ENCODE results near the gene HCRT. TPM values are rescaled to one million over a fixed set of nuclear protein-coding genes. Genes with fewer than 3 reads are reported as not detected.
A peak's percentile ranks its signal among the peaks of the same experiment; 100 is the strongest.

Gene HCRT
- total RNA-seq, 1 donor: not detected

DNA sequence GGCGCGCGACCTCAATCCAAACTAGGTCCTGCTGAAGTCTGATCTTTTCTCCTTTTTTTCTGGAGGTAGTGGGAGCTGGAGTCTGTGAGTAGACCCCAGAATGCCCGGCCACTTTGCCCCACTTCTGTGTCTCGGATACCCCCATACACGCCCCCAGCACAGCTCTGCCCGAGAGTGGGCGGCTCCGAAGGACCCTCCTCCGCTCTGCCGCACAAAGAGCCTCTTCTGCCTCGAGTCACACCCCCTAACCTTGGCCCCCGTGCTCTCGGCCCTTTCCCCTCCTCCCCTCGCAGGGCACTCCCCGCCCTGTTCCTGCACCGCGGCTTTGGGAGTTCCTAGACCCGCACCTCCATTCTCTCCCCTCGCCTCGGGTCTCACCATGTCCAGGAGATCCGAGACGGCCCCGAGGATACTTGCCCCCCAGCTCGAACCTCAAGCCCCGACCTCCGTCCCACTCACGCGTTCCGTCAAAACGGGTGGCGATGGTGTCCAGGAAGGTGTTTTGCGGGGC, 4.8 kb downstream of the HCRT start:
- no peak for DNase-seq (ENCODE audit: insufficient read length, low spot score, missing footprints)
- peak overlapping the region; percentile 63 for H3K4me2 ChIP-seq (ENCODE audit: insufficient read depth, low read length)
- no peaks in the 10 kb centered on the region for H3K36me3 ChIP-seq (ENCODE audit: insufficient read depth, low read length)
- no peaks in the 10 kb centered on the region for H3K9me3 ChIP-seq (ENCODE audit: low read depth, low read length)
- no peak overlapping the region for H3K27ac ChIP-seq (ENCODE audit: low read depth, low read length)
- TF ChIP-seq CTCF (IDR thresholded peaks at IDR 0.05; ENCODE audit: extremely low read depth, low read depth, low read length): no peak
- H3K4me1 ChIP-seq (ENCODE audit: insufficient read depth, low read length): peaks cover 26% of the 10 kb centered on the region
- H3K79me2 ChIP-seq (ENCODE audit: insufficient read depth, low read length): no peaks in the 10 kb centered on the region
- H4K20me1 ChIP-seq (ENCODE audit: insufficient read depth, low read length): no peaks in the 10 kb centered on the region
- no peak overlapping the region for H2AFZ ChIP-seq (ENCODE audit: low read length)
- peaks cover 32% of the 10 kb centered on the region for H3K27me3 ChIP-seq (ENCODE audit: insufficient read depth, low read length)
- H3K4me3 ChIP-seq (ENCODE audit: insufficient read depth, low read length): peak overlapping the region; percentile 58

GRCh38 chr17:42179911-42180410, 5.3 kb downstream of the HCRT start:
- DNase-seq (ENCODE audit: insufficient read length, low spot score, missing footprints): peak; percentile 95
- H3K27ac ChIP-seq (ENCODE audit: low read depth, low read length): no peak overlapping the region
- no peak overlapping the region for H2AFZ ChIP-seq (ENCODE audit: low read length)
- H3K36me3 ChIP-seq (ENCODE audit: insufficient read depth, low read length): no peaks in the 10 kb centered on the region
- no peaks in the 10 kb centered on the region for H3K79me2 ChIP-seq (ENCODE audit: insufficient read depth, low read length)
- no peak for TF ChIP-seq CTCF (IDR thresholded peaks at IDR 0.05; ENCODE audit: extremely low read depth, low read depth, low read length)
- no peak overlapping the region for H3K4me3 ChIP-seq (ENCODE audit: insufficient read depth, low read length)
- H3K9me3 ChIP-seq (ENCODE audit: low read depth, low read length): no peaks in the 10 kb centered on the region
- peaks cover 26% of the 10 kb centered on the region for H3K4me1 ChIP-seq (ENCODE audit: insufficient read depth, low read length)
- H4K20me1 ChIP-seq (ENCODE audit: insufficient read depth, low read length): no peaks in the 10 kb centered on the region
- H3K4me2 ChIP-seq (ENCODE audit: insufficient read depth, low read length): peak overlapping the region; percentile 63
- H3K27me3 ChIP-seq (ENCODE audit: insufficient read depth, low read length): peaks cover 35% of the 10 kb centered on the region

DNA sequence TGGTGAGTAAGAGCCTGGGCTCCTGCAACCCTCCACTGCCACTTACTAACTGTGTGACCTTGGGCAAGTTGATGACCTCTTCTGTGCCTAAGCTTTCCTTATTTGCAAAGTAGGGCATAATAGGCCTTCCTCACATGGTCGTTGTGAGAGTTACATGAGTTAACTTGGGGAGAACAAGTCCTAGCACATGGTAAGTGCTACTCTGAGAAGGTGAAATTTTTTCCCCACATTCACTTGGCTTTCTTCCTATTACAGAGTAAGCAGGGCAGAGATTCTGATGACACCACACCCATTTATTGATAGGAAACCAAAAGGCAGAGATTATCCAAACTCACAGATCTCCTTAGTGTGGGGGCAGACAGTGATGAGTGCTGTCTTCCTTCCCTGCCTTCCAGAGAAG, 5.9 kb downstream of the HCRT start:
- peak; percentile 62 for DNase-seq (ENCODE audit: insufficient read length, low spot score, missing footprints)
- H2AFZ ChIP-seq (ENCODE audit: low read length): no peak overlapping the region
- peaks cover 23% of the 10 kb centered on the region for H3K4me1 ChIP-seq (ENCODE audit: insufficient read depth, low read length)
- H4K20me1 ChIP-seq (ENCODE audit: insufficient read depth, low read length): no peaks in the 10 kb centered on the region
- no peak overlapping the region for H3K27ac ChIP-seq (ENCODE audit: low read depth, low read length)
- H3K4me2 ChIP-seq (ENCODE audit: insufficient read depth, low read length): no peak overlapping the region
- TF ChIP-seq CTCF (IDR thresholded peaks at IDR 0.05; ENCODE audit: extremely low read depth, low read depth, low read length): no peak
- H3K36me3 ChIP-seq (ENCODE audit: insufficient read depth, low read length): no peaks in the 10 kb centered on the region
- H3K27me3 ChIP-seq (ENCODE audit: insufficient read depth, low read length): peaks cover 41% of the 10 kb centered on the region
- no peaks in the 10 kb centered on the region for H3K79me2 ChIP-seq (ENCODE audit: insufficient read depth, low read length)
- H3K4me3 ChIP-seq (ENCODE audit: insufficient read depth, low read length): no peak overlapping the region
- H3K9me3 ChIP-seq (ENCODE audit: low read depth, low read length): no peaks in the 10 kb centered on the region

GRCh38 chr17:42178817-42179216, 6.4 kb downstream of the HCRT start:
- no peaks in the 10 kb centered on the region for H4K20me1 ChIP-seq (ENCODE audit: insufficient read depth, low read length)
- no peak for TF ChIP-seq CTCF (IDR thresholded peaks at IDR 0.05; ENCODE audit: extremely low read depth, low read depth, low read length)
- no peak overlapping the region for H3K27ac ChIP-seq (ENCODE audit: low read depth, low read length)
- peaks cover 41% of the 10 kb centered on the region for H3K27me3 ChIP-seq (ENCODE audit: insufficient read depth, low read length)
- no peaks in the 10 kb centered on the region for H3K79me2 ChIP-seq (ENCODE audit: insufficient read depth, low read length)
- H2AFZ ChIP-seq (ENCODE audit: low read length): no peak overlapping the region
- no peaks in the 10 kb centered on the region for H3K36me3 ChIP-seq (ENCODE audit: insufficient read depth, low read length)
- peak; percentile 79 for DNase-seq (ENCODE audit: insufficient read length, low spot score, missing footprints)
- H3K4me3 ChIP-seq (ENCODE audit: insufficient read depth, low read length): no peak overlapping the region
- H3K9me3 ChIP-seq (ENCODE audit: low read depth, low read length): no peaks in the 10 kb centered on the region
- H3K4me2 ChIP-seq (ENCODE audit: insufficient read depth, low read length): no peak overlapping the region
- peaks cover 22% of the 10 kb centered on the region for H3K4me1 ChIP-seq (ENCODE audit: insufficient read depth, low read length)

Measured in osteoblast (primary cell).